Stimulated activated naive CD4-positive, alpha-beta T cell treated with Interleukin-2 at 50 U/mL for 16 hours (primary cell): ENCODE measurements around the gene SLC30A7.

Experiments
- DNase-seq: peaks from one replicate; lab custom pipeline; 2025; lab: John Stamatoyannopoulos, UW

The SLC30A7 gene

DNA sequence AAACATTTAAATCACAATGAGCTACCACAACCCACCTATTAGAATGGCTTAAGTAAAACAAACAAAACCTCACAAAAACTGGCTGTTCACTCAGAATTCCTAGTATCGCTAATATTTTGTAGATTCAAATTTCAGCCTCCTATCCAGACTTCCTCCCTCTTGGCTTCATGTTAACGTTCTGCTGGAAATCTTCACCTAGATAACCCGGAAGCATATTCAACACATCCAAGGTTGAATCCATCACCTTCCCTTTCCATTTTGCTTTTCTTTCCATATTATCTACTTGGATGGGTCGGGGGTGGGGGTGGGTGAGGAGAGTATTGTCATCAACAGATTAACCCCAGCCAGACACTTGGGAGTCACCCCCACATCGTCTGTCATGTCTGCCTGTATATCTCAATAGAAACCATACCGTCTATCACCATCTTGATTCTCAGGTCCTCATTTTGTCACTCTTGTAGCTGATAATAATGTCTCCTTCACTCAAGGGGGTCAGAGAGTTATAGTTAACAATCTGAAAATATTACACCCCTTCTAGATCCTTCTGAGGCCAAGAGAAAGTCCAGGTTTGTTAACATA, 131.4 kb downstream of the SLC30A7 start:
- no peak for DNase-seq

GRCh38 chr1:101028466-101028865, 132.6 kb downstream of the SLC30A7 start:
- no peak for DNase-seq

DNA sequence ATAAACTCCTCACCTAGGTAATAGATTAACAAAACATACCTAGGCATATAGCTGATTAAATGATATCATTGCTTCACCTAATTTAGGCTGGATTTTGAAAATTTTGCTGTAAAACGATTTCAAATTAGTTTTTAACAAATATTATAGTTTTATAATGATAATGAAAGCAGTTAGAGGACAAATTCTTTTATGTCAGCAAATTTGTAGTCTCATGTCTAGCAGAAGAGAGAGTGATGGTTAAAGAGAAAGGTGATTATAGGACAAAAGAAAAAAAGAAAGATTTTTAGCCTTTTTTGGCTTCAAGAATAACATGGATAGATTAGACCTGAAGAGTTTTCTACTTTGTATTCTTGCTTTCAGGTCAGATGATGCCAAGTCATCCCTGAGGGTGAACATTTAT, 133.3 kb downstream of the SLC30A7 start:
- no peak for DNase-seq

- no peak for DNase-seq
Measured at GRCh38 chr1:101030881-101031280, 135.0 kb downstream of the SLC30A7 start.
